GM21515 (cell line): ENCODE measurements around the gene BANP.
A peak's percentile ranks its signal among the peaks of the same experiment; 100 is the strongest.
"Not testable (repeated sequence)": the region's sequence is repeated elsewhere in the genome, so short reads cannot be mapped to it uniquely, and the experiment has no call there.

ENCODE experiments used
- ATAC-seq: cut with Tn5 transposase; IDR thresholded peaks from one replicate; pipeline ENCODE4 v1.9.1; 2021; ENCODE audit not compliant: unreplicated experiment

BANP gene

DNA sequence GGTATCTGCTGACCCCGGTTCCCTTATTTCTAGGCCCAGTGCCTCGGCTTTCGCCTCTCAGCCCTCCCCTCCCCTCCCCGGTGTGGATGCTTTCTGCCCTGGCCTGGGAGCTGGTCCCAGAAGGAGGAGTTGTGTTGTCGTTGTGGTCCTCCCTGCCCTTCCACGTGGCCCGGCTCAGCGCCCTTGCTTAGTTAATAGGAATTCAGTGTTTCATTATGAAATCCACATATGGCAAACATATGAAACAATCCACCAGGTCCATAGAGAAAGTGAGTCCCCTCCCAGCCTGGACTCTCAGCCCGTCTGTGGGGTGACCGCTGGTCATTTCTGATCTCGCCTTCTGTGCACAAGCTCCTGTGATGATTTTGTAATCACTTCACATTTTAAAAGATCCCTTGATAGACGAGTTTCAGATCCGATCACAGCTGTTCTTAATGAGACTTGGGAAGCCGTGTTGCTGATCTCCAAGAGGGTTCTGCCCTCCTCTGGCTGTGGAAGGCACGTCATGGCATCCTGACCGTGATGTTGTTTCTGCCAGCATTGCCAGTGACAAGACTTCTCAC is 112.1 kb downstream of the BANP start:
- no peak for ATAC-seq

DNA sequence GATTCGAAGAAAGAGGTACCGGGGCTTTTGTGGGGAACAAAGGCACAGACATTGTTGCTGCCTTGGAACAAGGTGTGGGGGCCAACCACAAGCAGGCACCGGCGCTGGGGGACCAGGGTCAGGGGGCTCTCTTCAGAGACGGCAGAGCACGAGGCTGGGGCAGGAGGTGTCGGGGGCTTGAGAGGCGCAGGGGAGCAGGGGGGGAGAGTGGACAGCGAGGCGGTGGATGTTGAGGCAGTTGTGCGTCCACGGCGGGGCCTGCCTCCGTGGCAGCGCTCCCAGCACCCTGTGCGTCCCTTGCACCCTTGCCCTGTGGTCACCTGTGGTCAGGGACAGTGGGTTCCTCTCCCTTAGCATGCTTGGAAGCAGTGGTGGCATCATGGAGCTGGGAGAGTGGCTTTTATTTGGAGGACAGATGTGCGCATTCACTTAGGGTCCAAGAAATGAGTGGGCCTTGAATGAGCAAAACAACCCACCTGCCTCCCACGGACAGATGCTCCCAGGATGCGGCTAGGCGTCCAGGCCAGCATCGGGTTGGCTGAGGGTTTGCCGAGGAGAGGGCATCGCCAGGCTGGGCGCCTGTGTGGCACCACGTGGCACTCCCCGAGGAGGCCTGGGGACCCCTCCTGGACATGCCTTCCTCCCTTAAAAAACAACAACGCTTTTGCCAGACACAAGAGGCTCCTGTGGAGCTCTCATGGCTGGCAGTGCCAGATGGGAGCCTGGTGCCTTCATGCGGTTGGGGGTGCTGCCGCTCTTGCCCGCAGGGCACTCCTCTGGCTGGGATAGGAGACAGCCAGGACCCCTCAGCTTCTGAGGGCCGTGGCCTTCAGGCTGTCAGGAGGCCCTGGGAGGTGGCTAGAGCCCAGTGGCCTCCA is 113.0 kb downstream of the BANP start:
- no peak for ATAC-seq

DNA sequence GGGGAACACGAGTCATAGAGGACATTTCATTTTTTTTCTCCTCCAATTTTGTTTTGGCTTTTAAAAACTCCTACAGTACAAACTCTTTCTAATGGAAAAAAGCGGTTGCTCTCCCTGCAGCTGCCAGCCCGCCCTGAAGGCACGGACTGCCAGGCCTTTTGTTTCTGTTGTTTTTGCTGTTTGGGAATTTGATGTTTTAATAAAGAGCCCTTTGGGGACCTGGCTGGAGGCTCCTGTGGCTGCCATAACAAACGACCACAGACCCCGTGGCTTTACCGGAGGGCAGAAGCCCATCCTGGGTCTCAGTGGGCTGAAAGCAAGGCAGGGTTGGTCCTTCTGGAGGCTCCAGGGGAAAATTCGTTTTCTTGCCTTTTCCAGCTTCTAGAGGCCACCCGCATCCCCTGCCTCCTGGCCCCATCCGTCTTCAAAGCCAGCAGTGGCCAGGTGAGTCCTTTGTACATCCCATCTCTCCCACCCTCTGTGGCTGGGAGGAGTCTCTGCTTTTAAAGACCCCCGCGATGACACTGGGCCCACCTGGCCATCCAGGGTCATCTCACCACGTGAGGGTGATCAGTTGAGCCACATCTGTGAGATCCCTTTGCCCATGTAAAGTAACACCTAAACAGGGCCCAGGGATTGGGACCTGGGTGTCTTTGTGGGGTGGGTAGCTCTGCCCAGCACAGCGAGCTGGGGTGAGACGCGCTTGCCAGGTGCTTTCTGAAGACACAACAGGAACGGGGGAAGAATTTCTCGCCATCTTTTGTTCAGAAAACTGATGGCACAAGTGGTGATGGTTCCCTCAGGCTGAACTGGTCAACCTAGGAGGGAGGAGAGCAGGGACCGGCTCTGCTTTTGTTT is 113.9 kb downstream of the BANP start:
- ATAC-seq, result no peak

GRCh38 chr16:88065747-88066142 is 114.5 kb downstream of the BANP start:
- no peak for ATAC-seq

DNA sequence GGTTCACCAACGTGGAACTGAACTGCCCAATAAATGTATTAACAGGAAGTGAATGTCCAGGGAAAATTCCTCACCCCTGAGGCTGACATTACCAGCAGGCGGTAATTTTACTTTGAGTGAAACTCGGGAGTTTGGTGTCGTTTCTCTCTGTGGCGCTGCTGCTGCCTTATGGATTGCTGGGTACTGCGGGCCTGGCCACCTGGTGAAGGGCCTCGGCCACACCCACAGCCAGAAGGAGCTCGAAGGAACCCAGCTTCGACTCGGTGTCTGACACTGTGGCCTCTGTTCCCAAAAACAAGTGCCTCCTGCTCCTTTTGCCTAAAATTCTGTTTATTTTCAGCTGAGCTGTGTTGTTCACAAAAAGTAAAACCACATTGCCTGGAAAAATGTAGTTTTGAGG is 115.0 kb downstream of the BANP start:
- ATAC-seq, result no peak

DNA sequence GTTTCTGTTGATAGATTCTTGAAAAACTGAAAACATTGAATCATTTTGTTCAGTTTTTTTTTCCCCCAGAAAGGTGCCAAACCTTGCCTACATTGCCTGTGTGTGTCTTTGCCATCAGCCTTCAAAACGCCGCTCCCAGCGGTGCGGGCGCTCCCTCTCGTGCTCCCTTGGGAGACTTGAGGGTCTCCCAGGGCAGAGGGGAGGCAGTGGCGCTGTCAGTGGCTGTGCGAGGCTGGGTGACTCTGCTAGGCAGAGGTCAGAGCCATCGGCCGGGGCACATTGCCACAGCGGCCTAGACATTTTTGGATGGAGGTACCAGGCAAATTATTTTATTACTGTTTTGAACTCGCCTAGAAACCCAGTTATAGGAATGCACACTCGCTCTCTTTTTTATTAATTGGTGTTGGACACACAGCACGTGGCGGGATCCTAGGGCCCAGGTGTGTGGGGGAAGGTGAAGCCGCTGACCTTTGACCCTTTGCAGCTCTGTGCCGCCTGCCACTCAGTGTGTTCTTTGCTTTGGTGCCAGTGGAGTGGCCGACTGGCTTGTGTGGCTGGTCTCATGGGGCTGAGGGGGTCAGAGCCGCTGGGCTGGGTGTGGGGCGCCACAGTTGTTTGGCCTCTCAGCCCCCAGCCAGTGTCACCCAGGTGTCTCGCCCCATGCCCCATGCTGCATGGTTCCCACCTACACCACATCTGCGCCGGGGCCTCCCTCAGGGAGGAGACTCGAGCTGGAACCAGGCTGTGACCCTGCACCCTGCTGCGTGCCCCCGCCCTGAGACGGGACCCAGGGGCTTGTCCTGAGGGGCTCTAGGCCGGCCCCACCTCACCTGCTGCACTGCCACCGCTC is 115.7 kb downstream of the BANP start:
- no peak for ATAC-seq

GRCh38 chr16:88067530-88068411 is 116.5 kb downstream of the BANP start:
- no peak for ATAC-seq

DNA sequence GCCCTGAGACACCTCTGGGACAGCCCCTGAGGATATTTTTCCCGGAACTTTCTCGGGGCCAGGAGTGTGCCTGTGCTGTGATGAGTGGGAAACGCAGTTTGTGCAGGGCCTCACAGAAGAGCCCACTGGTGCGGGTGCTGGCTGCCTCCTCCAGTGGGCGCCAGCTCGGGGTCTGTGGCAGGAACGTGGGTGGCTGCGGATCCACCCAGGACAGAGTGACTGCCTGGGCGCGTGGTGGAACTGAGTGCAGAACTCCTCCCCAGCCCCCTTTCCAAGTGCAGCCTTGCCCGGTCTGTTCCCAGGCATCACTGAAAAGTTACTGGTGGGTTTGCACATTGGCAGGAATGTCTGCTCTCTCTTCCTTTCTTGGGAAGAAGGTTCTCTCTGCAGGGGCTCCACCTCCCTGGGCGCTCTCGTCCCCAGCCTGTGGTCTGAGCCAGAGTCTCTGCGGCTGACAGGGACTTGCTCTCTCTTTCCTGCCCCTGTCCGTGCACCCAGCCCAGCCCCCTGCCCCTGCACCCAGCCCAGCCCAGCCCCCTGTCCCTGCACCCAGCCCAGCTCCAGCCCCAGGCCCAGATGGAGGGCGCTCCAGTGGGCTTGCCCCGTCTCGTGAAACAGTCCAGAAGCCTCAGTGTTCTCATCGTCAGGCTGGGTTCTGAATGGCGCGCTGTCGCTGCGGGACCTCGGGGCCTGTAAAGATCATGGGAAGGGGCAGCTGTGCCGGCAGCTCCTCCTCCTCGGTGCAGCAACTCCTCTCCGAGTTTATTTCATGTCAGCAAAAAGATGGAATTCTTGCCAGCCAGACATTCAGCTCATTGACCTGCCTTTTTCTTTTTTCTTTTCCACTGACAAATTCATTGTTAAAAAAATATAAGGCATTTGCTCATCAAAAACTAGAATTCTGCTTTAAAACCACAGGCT is 117.5 kb downstream of the BANP start:
- no peak for ATAC-seq

DNA sequence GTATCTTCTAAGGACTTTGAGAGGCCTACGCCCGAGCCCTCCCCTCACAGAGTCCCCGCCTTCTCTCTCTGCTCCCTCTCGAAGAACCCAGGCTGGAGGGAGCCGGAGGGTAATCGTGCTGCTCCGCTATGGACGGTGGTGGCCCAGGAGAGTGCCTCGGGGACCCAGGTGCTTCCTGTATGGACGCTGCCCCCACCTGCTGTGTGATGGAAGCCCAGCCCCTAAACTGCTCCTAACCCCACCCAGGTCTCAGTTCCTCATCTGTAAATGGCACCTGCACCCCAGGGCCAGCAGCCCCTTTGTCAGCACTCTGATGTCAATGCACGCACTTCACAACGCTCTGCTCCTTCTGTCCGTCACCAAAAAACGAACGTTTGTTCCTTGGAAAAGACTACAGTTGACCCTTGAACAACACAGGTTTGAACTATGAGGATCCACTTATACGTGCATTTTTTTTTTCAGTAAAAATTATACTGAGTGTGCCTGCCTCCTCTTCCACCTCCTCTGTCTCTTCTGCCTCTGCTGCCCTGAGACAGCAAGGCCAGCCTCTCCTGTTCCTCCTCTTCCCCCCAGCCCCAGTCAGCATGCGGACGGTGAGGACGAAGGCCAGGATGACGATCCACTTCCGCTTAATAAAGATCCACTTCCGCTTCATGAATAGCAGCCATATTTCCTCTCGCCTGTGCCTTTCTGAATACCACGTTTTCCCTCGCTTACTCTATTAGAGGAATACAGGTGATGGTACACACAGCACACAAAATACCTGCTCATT is 118.3 kb downstream of the BANP start:
- ATAC-seq, result peak; percentile 89

- ATAC-seq, result no peak
These were observed 119.1 kb downstream of the BANP start for GRCh38 chr16:88070341-88070740.

- ATAC-seq, result no peak
These were observed 119.9 kb downstream of the BANP start for GRCh38 chr16:88070989-88071625.

DNA sequence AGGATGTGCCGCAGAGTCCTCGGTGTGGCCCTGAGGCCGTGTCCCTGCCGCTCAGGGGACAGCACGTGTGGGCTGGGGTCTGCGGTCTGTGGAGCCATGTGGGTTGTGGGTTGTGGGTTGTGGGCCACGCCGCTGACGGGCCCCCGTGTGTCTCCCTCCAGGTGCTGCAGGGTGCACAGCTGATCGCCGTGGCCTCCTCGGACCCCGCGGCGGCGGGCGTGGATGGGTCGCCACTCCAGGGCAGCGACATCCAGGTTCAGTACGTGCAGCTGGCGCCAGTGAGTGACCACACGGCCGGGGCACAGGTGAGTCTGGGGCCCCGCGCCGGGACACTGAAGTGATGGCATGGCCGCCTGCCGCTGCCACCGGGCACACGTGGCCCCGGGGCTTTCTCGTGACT is 120.7 kb downstream of the BANP start:
- no peak for ATAC-seq

DNA sequence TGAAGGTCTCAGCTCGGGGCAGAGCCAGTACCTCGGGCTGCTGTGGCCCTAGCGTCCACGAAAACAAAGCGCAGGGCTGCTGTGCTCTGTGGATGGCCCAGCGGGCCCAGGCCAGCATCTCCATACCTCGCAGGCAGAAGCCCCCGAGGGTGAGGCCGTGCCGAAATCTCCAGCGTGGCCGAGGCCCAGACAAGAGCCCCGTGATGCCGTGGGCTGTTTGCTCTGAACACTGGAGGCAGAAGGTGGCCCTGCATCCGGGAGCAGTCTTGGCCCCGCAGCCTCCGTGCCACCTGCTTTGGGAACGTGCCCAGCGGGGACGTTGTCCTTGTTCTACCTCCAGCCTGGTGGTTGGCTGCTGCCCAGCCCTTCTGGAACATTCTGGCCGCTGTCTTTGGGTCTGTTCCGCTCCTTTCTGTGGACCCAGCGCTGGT is 121.4 kb downstream of the BANP start:
- no peak for ATAC-seq

GRCh38 chr16:88073201-88073721 is 122.0 kb downstream of the BANP start:
- ATAC-seq, result no peak

DNA sequence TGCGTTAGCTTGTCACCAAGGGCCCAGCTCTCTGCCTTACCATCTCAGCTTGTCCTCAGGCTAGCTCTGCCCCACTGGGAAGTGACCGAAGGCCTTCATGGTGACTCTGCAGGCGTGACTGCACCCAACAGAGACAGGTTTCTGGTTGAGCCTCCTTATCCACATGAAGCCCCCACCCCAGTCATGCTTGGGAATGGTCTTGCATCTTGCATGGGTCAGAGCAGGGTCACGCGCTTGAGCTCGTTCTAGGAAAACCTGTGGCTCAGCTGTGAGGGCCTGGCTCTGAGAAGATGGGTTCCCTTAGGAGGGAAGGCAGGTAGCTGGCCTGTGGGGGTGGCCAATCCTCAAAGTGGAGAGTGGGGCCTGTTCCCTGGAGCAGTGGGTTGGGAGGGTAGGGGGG is 122.8 kb downstream of the BANP start:
- ATAC-seq, result no peak

DNA sequence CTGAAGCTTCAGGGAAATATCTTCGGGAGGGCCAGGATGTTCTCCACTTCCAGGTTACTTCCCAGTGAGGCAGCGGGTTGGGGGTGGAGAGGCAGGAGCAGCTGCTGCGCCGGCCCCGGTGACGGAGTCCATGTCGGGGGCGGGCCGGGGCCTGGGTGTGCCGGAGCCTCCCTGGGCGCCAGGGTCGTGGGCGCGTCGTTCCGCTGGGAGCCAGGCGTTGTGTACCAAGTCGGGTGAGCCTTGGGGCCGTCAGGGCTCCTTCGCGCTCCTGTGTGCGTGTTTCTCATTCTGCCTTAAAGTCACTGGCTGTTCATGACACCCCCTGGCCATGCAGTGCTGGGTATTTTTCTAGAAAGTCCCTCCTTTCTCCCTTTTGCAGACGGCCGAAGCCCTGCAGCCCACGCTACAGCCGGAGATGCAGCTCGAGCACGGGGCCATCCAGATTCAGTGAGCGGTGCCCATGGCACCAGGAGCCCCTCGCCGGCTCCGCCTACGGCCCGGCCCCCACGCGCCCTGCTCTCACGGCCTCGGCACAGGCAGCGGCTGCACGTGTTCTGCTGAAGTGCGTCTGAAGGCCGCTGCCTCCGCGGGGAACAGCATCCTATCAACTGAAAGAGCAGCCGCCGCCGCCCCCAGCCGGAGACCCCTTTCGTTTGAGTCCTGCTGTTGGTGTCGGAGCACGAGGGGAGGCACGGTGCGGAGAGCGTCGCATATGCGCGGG is 125.1 kb downstream of the BANP start:
- ATAC-seq, result no peak

DNA sequence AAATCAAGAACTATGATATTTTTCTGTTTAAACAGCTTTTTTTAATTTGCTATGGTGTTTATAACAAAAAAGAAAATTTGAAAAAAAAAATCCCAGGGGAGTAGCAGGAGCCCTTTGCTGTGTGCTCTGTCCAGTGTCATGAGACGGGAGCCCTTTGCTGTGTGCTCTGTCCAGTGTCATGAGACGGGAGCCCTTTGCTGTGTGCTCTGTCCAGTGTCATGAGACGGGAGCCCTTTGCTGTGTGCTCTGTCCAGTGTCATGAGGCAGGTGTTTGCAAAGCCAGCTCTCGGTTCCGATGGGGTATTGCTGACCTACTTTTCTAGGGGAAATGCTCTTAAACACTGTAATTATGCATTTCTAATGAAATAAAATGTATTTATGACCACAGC is 125.7 kb downstream of the BANP start:
- not testable (repeated sequence) for ATAC-seq
